SK-N-SH (cell line): ENCODE data around the gene RET.

Experiments used
- CTCF ChIP-seq: fragments of 200-600 bp; sonication (generic); IDR thresholded peaks from 2 replicates; pipeline ENCODE4 v1.6.1; 2017; ENCODE audit warnings: antibody characterized with exemption, mild to moderate bottlenecking, moderate library complexity
- FOSL2 ChIP-seq: IDR thresholded peaks from 2 replicates; pipeline ENCODE4 v1.4.0; 2012; ENCODE audit warnings: low read depth, mild to moderate bottlenecking, moderate library complexity, borderline replicate concordance
- MXI1 ChIP-seq: IDR thresholded peaks from 2 replicates; pipeline ENCODE4 v1.6.1; 2012; ENCODE audit warnings: mild to moderate bottlenecking, low read depth, low read length, improper control_type of control experiment
- PBX3 ChIP-seq: IDR thresholded peaks from 2 replicates; pipeline ENCODE4; 2012
- POLR2AphosphoS5 ChIP-seq: IDR thresholded peaks from 2 replicates; pipeline ENCODE4 v1.6.1; 2012; ENCODE audit warnings: low read depth, low read length
- SIN3A ChIP-seq: IDR thresholded peaks from 2 replicates; pipeline ENCODE4 v1.6.1; 2012; ENCODE audit warnings: low read depth, mild to moderate bottlenecking, low read length, moderate library complexity, borderline replicate concordance
- USF2 ChIP-seq: fragments of 150-350 bp; IDR thresholded peaks from 2 replicates; pipeline ENCODE4 v1.6.1; 2017; ENCODE audit warnings: antibody characterized with exemption, low read length, low read depth, borderline replicate concordance
- TF ChIP-seq, protein P1 (sequence below): IDR thresholded peaks from 2 replicates; pipeline ENCODE4 v1.6.1; 2012; ENCODE audit warnings: mild to moderate bottlenecking, low read depth, low read length, moderate library complexity

GRCh38 chr10:43038783-43039623 lies 37.9 kb upstream of the RET start:
- TF ChIP-seq CTCF = no peak
- TF ChIP-seq FOSL2 = no peak
- TF ChIP-seq POLR2AphosphoS5 = no peak
- TF ChIP-seq PBX3 = no peak
- TF ChIP-seq MXI1 = no peak
- TF ChIP-seq, protein P1, sequence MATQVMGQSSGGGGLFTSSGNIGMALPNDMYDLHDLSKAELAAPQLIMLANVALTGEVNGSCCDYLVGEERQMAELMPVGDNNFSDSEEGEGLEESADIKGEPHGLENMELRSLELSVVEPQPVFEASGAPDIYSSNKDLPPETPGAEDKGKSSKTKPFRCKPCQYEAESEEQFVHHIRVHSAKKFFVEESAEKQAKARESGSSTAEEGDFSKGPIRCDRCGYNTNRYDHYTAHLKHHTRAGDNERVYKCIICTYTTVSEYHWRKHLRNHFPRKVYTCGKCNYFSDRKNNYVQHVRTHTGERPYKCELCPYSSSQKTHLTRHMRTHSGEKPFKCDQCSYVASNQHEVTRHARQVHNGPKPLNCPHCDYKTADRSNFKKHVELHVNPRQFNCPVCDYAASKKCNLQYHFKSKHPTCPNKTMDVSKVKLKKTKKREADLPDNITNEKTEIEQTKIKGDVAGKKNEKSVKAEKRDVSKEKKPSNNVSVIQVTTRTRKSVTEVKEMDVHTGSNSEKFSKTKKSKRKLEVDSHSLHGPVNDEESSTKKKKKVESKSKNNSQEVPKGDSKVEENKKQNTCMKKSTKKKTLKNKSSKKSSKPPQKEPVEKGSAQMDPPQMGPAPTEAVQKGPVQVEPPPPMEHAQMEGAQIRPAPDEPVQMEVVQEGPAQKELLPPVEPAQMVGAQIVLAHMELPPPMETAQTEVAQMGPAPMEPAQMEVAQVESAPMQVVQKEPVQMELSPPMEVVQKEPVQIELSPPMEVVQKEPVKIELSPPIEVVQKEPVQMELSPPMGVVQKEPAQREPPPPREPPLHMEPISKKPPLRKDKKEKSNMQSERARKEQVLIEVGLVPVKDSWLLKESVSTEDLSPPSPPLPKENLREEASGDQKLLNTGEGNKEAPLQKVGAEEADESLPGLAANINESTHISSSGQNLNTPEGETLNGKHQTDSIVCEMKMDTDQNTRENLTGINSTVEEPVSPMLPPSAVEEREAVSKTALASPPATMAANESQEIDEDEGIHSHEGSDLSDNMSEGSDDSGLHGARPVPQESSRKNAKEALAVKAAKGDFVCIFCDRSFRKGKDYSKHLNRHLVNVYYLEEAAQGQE = no peak
- TF ChIP-seq USF2 = no peak
- TF ChIP-seq SIN3A = no peak
